Measurements from ENCODE around the gene NUCB2.

Gene NUCB2

DNA sequence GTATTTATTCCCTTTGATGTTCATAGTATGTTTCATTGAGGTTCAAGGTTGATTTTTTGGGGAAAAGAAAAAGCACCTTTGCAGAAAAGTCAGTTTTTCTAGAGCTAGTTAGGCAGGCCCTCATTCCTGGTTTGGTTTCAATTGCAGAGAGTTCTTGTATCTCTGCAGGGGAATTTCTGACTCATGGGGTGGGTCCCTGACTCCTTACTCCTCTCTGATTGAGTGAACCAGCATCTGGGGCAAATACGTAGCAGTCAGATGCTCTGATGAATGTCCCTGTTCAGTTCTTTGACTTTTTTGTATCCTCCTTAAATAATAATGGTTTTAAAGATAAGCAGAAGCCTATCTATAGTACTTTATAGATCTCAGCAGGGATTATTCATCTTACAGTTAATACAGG is 67.4 kb downstream of the NUCB2 start:
- DNase-seq: no peak

DNA sequence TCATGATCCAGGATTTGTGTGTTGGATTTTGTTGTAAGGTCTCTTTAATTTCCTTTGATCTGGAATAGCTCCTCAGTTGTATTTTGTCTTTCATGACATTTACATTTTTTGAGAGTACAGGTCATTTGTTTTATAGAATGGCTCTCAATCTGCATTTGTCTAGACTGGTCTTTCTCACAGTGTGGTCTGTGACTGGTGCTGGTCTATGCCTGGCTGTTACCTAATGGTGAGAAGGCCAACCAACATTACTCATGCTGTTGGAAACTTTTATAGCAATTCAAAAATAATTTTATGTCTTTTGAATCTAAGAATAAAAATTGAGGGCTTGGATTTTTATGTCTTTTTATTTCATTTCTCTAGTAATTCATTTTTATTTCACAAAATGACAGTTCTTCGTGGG is 71.1 kb downstream of the NUCB2 start:
- DNase-seq: no peak

DNA sequence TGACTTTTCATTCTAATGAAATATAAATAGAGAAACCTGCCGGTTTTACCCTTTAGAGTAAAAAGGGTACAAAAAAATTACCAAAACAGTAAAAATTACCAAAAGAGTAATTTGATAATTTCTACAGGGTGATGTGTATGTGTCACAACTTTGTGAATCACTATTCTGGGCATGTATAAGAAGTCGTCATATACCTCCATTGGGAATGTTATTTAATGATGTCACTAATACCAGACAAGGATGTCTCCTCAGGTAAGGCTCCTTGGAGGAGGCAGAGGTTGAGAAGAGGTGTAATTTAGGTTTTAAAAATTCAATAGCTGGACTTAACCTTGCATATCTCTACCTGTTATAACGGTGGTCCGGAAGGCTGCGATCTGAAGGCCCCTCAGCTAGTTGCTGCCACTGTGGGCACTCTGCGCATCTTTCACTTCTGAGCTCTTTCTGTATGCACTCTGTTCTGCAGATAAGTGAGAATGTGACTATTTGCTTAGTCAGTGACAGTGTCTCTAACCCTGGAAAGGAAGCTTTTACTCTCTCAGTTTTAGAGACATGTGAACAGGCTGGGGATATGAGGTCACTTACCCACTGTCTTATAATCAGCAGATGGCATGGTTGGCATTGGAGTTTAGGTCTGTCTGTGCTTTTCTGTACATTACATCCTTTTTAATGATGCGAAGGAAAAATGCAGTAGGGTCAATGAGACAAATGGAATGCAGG is 74.1 kb downstream of the NUCB2 start:
- no peak for DNase-seq

DNA sequence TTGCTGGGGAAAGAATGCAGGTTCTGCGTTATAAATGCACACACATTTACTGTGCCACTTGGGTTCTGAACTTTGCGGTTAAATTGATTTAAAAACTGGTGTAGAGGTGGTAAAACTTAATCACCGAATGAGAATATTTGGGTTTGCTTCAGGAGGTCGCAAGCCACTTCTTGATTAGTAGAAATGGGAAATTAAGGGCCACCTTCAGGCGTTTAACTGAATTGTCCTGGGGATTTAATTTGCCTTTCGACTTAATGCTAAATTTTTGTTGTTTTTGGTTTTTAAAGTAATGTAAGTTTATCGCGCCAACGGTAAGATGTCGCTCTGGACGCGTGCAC is 74.6 kb downstream of the NUCB2 start:
- no peak for DNase-seq

DNA sequence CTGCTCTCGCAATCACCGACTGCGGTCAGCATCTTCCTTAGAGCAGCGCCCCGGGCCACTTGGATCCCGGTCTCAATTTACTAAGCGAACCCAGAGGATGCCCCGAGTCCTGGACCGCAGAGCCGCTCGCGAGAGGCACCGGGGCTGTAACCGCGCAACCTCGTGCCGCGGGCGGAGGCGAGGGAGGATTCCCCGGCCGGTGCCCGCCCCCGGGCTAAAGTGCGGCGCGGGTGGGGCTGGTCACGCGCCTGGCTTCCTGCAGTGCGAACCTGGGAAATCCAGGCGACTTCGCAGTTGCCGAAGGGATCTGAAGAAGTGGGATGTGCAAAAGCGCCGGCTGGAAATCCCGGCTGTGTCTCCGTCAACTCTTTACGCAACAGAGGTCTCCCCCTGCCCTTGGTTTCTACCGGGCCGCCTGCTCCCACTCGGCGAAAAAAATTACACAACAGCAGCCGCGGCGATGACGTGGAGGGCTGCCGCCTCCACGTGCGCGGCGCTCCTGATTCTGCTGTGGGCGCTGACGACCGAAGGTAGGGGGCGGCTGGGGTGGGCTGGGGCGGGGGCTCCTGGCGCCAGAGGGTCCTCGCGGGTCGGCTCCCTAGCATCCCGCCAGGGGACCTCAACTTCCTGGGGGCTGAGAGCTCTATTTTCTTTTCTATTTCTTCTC is 75.1 kb downstream of the NUCB2 start, which contains the start of gene NCR3LG1:
Gene NCR3LG1, plus strand, starts transcription at position 291 of the 667 bp plus-strand sequence. Its CDS starts 170 bp downstream, at position 461.
- DNase-seq: peak; percentile 73

DNA sequence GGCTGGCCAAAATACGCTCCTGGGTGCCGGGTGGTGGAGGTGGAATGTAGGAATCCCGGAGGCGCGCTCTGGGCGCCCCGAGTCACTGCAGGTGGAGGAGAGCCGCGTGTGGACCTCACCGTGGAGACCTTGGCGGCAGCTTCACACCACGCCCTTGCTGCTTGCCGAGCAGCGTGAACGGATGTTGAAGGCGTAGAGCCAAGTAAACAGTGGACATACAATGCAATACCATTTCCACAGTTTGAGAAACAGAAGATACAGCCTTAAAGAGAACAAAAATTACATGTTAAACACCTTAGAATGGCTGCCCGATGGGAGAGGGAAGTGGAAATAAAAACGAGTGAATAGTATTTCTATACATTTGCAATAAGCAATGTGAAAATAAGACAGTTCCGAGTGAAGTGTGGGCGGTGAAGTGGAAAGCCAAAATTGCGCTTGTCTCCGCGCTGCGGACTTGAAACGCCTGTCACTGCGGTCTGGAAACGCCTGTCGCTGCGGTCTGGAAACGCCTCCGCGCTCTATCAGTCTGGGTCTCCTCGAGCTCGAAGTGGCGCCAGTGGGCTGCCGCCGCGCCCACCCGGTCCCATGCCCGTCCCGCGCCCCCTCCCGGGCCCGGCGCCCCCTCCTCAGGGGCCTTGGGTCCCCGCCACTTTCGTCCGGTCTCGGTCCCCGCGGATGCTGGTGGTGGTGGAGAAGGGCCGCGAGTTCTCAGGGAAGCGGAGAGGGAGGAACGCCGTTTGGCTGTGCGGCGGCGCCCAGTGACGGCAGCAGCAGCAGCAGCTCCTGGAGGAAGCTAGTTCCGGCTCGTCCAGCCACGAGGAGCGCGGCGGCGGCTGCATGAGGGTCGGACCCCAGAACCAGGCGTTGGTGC is 76.6 kb downstream of the NUCB2 start:
- DNase-seq: peak; percentile 81

DNA sequence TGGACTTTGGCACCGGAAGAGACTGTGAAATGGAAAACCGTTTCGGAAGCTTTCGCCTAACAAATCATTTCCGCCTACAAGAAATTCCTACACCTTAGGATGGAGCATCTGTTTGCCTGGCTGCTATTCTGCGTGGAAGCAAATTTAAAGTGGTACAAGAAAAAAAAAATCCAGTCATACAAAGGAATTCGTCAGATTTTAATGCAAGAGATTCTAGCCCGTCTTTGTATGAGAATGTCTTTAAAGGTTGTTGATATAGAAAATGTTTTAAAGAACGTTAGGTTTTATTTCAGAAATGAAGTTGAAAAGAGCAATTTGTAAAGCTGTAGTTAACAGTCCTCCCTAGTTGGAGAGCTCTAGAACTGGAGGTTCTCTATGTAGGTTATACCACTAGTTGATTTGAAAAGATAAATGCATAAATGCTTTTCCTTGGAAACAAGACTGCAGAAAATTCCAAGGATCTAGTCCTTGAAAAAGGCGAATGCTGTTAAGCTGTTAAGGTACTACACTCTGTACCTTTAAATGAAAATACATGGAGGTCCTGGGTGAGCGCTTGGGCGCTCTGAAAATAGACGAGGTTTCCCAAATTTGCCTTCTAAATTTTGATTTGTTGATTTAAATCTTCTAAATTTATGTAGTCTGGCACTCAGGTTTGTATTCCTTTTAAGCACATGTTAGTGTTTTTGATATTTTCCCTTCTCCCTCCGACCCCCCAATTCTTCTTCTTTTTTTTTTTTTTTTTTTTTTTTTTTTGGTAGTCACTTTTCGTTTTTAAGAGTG is 77.5 kb downstream of the NUCB2 start:
- no peak for DNase-seq

DNA sequence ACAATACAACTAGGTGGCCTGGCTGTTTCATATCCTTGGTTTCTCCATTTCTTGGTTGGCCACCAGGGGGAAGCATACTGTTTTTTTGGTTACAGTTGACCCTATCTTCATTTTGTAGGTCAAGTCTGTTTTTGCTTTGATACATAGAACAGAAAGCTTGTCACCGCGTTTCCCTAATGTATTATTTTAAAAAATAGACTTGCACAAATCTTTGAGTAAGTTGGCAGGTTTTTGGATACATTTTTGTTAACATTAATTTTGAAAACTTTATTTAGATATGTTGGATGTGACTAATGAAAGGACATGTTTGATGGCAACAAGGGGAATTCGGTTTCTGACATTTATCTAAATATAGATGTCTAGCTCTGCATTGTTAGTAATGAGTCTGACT is 78.1 kb downstream of the NUCB2 start:
- DNase-seq: peak; percentile 65

DNA sequence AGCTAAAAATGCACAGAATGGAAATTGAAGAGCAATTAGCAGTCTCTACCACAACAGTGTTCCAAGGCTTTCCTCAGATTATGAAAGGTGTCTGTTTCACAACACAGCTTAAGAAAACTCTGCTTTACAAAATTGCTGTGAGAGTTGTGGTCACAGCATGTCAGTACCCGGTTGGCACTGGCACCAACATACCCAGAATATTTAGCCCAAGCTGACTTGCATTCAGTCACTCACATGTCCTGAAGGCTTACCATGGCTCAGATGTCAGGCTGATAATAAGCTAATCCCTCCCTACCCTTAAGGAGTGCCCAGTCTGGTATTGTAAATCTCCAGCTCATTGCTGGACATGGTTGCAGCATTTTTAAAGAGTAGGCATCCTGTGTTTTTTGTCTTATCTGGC is 90.0 kb downstream of the NUCB2 start:
- DNase-seq: no peak

DNA sequence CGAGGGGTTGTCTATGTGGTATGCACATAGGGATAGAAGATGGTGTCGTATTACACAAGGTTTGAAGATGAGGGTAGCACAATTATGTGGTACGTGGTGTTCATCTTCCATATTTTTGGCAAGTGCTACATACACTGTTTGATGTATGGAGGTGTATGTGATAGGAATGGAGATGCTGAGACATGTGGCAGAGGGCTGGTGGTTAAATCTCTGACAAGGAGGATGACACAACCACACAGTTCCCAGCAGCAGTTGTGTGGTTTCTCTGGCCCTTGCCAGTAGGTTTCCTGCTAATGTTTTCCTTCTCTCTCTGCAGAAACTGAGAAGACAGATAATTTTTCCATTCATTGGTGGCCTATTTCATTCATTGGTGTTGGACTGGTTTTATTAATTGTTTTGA is 92.0 kb downstream of the NUCB2 start:
- DNase-seq: no peak

DNA sequence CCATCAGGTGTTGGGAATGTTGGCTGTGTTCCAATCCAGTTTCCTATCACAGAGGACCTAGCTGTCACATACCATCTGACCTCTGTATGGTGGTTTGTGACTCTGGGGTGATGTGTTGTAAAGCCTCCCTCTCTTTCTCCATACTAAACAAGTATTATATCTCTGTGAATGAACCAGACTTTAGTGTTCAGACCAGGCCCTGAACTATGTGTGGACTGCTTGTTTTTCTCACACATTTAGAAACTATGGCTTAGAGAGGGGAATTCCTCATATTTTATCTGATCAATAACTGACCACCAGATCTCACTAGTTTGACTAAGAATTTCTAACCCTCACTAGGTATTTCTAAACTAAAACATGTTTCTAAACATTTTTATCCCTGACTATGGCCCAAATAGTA is 92.6 kb downstream of the NUCB2 start:
- no peak for DNase-seq

DNA sequence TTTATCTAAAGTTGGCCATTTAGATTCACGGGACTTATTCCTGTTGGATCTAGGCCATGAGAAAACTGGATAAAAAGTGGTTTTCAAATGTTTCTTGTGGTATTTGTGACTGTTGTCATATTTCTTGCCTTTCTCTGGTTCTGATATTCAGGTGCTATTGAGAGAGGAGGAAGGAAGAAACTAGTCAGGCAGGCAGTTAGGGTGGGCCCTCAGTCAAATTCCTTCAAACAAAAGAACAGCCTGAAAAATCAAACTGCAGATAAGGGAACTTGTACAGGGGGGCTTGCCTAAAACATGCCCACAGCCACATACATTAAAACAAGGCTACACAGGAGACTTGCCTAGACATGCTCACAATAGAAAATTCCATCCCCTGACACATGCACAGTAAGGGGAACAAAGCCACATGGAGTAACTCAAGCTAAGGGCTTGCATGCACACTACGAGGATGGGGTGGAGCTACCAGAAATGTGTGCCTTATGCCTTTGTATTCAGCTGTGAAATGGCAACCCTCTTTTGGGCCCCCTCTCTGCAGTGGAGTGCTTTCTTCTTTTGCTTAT is 93.2 kb downstream of the NUCB2 start:
- no peak for DNase-seq

DNA sequence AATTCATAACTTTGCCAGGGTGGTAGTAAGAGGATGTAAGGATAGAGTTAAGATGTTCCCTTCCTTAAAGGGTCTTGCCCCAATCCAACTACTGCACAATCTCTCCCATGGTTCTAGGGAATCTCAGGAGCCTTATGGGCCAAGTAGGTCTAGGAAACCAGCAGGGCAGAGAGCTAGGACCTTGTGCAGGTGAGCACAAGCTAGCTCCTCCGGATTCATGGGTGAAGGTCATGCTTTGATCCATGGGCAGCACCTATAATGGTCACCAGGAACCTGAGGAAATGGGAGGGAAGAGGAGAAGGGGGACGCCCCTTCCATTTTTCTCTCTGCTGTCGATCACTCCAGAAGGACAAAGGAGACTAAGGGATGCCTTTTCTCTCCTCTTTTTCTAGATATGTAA is 95.1 kb downstream of the NUCB2 start:
- peak; percentile 6 for DNase-seq

DNA sequence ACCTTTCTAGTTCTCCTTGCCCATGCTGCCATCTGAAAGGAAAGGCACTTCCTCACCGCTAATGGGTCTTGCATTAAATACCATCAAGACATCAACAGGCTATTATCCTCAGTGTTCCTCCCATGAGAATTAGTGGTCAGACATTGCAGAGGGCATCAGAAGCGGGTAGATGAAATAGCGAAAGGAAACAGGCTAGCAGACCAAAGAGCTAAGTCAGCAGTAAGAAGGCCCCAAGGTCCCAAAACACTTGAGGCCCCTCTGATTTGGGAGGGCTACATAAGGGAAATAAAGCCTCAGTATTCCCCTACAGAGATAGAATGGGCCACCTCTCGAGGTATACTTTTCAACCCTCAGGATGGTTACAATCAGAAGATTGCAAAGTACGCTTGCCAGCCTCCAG is 99.0 kb downstream of the NUCB2 start:
- DNase-seq: no peak

DNA sequence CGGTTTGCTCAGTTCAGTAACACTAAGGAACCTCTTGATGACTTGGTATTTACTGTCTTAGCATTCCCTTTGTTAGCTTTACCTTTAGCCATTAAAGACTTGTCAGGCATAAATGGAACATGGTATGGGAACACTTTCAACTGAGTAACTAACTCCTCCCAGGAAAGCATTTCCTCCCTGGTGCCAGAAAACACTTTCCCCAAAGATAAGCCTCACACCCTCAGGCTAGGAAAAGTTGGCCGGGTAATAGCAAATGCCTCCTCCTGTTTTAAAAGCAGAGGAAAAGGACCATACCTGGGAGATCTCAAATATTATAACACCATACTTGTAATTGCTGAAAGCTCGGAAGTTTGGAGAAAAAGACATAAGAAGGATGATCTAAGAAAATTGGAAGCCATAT is 100.0 kb downstream of the NUCB2 start:
- DNase-seq: no peak

DNA sequence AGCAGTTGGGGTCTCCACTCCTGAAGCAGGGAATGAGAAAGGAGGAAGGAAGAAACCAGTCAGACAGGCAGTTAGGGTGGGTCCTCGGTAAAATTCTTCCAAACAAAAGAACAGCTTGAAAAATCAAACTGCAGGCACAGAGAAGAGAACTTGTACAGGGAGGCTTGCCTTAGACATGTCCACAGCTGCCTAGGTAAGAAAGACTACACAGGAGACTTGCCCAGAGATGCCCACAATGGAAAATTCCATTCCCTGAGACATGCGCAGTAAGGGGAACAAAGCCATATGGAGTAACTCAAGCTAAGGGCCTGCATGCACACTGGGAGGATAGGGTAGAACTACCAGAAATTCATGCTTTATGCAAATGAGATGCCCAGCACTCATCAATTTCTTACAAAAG is 102.1 kb downstream of the NUCB2 start:
- DNase-seq: no peak

DNA sequence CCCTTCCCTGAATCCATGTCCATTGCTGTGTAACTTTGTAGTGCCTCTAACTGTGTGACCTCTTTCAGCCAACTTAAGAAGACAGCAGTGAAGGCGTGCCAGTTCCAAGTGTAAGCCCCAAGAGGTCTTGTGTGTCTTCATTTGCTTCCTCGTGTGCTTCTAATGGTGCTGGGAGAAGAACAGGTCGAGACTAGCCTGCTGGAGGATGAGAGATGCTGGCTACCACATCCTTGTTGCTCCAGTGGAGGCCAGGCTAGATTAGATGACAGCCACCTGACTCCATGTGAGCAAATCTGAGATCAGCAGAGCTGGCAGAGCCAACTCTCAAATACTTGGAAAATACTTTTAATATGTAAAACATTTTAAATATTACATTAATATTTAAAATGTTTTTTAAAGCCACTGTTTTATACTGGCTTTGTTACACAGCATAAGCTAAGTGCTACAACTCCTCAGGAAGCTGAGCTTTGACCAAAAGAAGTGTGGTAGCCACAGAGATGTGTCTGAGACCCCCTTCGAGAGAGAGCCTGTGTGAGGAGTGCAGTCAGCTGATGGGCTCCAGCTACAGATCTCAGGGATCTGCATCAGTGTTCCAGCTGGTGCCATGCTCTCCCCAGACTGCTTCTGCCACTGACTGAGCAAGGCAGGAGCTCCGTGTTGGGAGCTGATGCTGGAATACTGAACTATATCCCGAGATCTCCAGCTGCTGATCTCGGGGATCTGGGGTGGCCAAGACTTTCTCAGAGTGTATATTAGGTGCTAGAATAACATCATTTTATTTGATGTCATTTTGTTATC is 103.0 kb downstream of the NUCB2 start:
- no peak for DNase-seq

DNA sequence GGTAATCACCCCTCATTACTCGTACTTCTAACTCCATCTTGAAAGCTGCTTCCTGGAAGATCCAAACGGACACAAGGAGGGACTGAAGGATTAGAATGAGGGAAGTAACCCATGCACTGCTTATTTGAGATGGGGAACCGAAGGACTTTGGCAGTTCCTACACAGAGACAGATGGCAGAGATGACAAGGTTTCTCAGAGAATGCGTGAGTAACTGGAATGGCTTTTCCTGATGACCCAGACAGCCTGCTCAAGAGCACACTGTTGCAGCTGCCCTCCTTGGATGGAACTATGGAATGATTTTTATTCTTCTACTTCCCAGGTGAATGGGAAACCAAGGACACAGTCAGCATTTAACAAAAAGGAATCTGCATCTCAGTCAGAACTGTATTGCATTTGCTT is 104.6 kb downstream of the NUCB2 start:
- no peak for DNase-seq

Data from NCI-H146 (cell line).